ENCODE results near the gene ESPN. TPM values are rescaled to one million over a fixed set of nuclear protein-coding genes. Genes with fewer than 3 reads are reported as not detected.

ESPN gene
- total RNA-seq, 2 experiments from 2014 or later = 0.96 to 0.98 TPM

DNA sequence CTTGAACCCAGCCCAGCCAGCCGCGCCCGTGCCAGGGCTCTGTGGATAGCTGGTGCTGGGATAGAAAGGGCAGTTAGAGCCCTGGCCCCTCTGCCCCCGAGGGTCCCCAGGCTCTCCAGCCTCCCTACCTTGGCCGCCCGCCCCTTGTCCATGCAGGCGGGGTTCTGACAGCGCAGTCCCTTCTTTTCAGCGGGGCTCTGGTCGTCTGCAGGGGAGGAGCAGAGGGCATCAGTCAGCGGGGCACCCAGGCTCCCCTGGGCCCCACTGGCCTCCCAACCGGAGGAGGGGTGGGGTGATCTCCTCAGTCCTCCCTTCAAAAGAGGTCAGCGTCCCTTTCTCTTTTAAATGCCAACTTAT is 71.8 kb downstream of the ESPN start:
- Mint-ChIP-seq H3K27me3 (peaks cover 22% of the 10 kb centered on the region), H3K27ac (no peak overlapping the region), H3K4me1 (peaks cover 18% of the 10 kb centered on the region), H3K36me3 (ENCODE audit: low read depth) (no peaks in the 10 kb centered on the region), H3K9me3 (no peaks in the 10 kb centered on the region), H3K4me3 (no peak overlapping the region)
- POLR2A ChIA-PET = no interaction called here
- CTCF ChIA-PET = no interaction called here
- no peak for DNase-seq

DNA sequence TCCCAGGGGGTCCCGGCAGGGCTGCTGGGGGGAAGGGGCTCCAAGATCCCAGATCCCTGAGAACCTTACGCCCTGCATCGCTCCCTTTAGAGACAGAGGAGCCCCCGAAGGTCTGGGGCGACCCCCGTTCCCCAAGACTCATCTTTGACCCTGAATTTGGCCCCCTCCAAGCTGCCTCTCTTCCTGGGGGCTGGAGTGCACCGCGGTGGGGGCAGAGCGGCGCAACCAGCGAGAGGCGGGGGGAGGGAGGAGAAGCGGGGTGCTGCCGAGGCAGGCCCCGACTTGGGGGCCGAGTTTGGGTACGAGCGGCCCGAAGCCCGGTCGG is 72.3 kb downstream of the ESPN start:
- POLR2A ChIA-PET = no interaction called here
- Mint-ChIP-seq H3K27ac (no peak overlapping the region), H3K4me3 (peak overlapping the region; percentile 10), H3K36me3 (ENCODE audit: low read depth) (no peaks in the 10 kb centered on the region), H3K4me1 (peaks cover 13% of the 10 kb centered on the region), H3K27me3 (peaks cover 22% of the 10 kb centered on the region), H3K9me3 (no peaks in the 10 kb centered on the region)
- no peak for DNase-seq
- CTCF ChIA-PET = no interaction called here

DNA sequence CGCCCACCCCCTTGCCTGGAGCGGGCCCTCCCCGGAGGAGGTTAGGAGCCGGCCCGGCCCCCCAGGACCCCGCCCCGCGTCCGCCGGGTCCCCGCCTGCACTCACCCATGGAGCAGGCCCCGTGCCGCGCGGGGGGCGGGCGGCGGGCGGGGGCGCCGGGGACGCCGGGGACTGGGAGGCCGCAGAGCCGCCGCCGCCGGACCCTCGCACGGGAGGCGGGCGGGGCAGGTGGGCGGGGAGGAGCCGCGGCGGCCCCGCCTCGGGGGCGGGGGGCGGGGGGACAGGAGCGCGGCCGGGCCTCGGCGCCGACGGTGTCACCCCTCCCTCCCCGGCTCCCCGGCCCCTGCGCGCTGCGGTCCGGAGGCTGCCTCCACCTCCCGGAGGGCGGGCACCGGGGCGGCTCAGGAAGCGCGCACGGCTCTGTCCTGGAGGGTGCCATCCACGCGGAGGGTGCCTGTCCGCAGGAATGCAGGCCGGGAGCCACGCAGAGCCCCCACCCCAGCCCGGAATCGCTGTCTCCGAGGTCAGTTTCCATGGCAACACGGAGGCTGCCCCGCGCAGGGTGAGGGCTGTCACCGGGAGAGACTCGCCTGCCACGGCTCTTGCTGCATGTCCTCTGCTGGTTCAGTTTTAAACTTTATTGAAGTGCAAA is 72.8 kb downstream of the ESPN start:
- Mint-ChIP-seq H3K36me3 (ENCODE audit: low read depth) (no peaks in the 10 kb centered on the region), H3K4me3 (peak overlapping the region; percentile 38), H3K27me3 (peaks cover 22% of the 10 kb centered on the region), H3K9me3 (no peaks in the 10 kb centered on the region), H3K4me1 (peaks cover 12% of the 10 kb centered on the region), H3K27ac (no peak overlapping the region)
- DNase-seq = peak; percentile 49
- ChIA-PET CTCF (no interaction called here), POLR2A (no interaction called here)

DNA sequence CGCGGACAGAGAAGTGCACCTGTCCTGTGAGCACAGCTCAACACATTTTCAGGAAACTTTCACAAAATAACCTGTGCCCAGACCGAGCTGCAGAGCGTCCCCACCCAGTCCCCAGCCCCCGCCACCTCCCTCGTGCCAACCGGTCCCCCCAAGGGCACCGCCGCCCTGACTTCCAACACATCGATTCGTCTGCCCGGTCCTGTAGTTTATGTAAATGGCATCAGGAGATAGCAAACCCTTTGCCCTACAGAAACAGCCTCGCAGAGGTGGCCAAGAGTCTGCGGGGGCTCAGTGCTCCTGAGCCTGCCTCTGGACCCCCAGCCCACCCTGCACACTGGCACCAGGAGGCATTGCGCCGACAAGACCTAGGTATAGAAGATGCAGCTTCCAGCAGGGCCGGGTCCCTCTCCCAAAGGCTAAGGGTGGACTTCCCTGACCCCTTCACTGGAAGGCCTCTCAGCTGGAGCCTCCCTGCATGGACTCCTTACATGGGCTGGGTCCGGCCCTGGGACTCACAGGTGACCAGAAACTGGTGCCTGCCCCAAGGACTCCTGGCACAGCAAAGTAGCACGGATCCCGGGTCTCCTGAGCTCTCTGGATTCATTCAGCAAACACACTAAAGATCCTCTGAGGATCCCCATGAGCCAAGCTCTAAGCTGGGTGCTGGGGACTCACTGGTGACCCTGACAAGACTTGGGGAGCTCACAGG is 73.4 kb downstream of the ESPN start:
- Mint-ChIP-seq H3K4me1 (peaks cover 9% of the 10 kb centered on the region), H3K9me3 (no peaks in the 10 kb centered on the region), H3K4me3 (peak overlapping the region; percentile 38), H3K27me3 (peaks cover 22% of the 10 kb centered on the region), H3K27ac (no peak overlapping the region), H3K36me3 (ENCODE audit: low read depth) (no peaks in the 10 kb centered on the region)
- CTCF ChIA-PET = interaction anchor here (1.4 kb wide), 1 partner anchor 8 kb away, joined by 5 read pairs; no protein-coding TSS in a partner anchor
- DNase-seq = no peak
- POLR2A ChIA-PET = interaction anchor here (0.7 to 1.6 kb wide), 2 partner anchors 7 to 56 kb away, joined by 3 to 6 read pairs; partner anchors contain the start of gene NOL9

DNA sequence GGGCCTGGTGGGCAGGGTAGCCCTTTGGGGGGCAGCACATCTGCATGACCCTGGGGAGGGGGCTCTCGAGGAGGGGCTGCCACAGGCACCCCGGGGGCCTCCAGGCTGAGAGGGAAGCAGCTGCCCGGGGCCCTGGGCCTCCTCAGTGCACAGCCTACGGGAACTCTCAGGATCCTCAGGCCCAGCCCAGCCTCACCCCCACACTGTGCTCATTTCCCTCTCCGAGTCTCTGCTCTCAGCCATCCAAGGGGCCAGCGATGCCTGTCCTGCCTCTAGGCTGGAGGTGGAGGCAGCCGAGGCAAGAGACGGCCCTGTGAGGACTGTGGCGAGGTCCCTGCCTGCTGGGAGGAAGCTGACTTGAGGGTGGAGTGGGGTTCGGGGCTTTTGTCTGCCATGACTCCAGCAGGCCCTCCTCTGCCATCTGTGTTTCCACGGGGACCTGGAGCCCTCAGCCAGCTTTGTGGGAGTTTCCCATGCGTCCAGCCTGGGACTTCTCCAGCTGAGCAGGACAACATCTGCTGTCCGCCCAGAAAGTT is 74.1 kb downstream of the ESPN start:
- CTCF ChIA-PET = interaction anchor here (1.4 kb wide), 1 partner anchor 8 kb away, joined by 5 read pairs; no protein-coding TSS in a partner anchor
- no peak for DNase-seq
- no peaks in the 10 kb centered on the region for H3K9me3 Mint-ChIP-seq
- H3K4me1 Mint-ChIP-seq = peaks cover 9% of the 10 kb centered on the region
- peaks cover 22% of the 10 kb centered on the region for H3K27me3 Mint-ChIP-seq
- no peak overlapping the region for H3K27ac Mint-ChIP-seq
- POLR2A ChIA-PET = interaction anchor here (0.7 to 1.6 kb wide), 3 partner anchors 8 to 106 kb away, joined by 3 to 6 read pairs (median 3); partner anchors contain the start of gene NOL9
- H3K36me3 Mint-ChIP-seq (ENCODE audit: low read depth) = no peaks in the 10 kb centered on the region
- no peak overlapping the region for H3K4me3 Mint-ChIP-seq

DNA sequence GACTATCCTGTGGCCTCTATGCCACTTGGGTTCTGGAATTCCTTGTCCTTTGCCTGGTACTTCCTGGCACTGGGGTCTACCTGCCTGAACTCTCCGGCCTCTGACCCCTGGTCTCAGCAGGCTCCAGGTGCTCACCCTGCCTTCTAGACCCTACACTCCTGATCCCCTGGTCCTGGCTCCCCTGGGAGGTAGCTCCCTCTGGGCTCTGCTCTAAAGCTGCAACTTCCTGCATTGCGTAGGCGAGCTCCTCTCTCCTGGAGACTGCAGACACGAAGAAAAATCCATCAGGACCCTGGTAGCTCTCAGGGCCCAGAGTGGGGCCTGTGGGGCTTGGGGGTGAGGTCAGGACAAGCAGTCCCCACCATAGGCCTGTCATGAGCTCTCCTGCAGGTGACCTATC is 74.7 kb downstream of the ESPN start:
- ChIA-PET CTCF (interaction anchor here (1.4 kb wide), 1 partner anchor 9 kb away, joined by 5 read pairs; no protein-coding TSS in a partner anchor), POLR2A (interaction anchor here (0.8 to 1.6 kb wide), 3 partner anchors 8 to 107 kb away, joined by 3 to 6 read pairs (median 3); no protein-coding TSS in a partner anchor)
- no peak for DNase-seq
- Mint-ChIP-seq H3K27ac (no peak overlapping the region), H3K4me3 (no peak overlapping the region), H3K36me3 (ENCODE audit: low read depth) (no peaks in the 10 kb centered on the region), H3K4me1 (peaks cover 9% of the 10 kb centered on the region), H3K9me3 (no peaks in the 10 kb centered on the region), H3K27me3 (peaks cover 22% of the 10 kb centered on the region)

DNA sequence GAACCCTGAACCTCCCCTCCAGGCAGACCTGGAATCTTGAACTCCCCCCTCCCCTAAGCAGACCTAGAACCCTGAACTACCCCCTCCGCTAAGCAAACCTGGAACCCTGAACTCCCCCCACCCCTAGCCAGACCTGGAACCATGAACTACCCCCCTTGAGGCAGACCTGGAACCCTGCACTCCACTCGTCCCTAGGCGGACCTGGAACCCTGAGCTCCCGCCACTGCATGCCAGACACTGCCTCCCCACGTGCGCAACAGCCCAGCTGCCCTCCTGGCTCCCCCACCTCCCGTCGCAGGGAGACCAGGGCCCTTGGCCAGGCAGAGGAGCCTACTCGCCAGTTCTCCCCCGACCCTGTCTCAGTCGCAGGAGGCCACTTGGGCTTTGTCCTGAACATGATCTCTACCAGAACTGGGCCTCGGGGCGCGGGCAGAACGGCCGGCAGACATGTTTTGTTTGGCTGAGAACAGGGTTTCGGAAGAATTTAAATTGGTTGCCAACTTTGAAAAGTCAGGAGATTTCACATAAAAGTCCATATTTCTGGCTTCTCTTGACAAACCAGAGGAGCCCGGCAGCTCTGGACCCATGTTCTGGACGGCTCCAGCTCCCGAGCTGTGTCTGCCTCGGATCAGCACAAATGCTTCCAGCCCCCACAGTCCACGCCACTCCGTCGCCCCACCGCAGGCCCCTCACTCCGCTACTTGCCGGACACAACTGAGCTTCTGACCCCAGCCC is 76.1 kb downstream of the ESPN start:
- no peak for DNase-seq
- Mint-ChIP-seq H3K27me3 (peaks cover 20% of the 10 kb centered on the region), H3K9me3 (no peaks in the 10 kb centered on the region), H3K4me3 (no peak overlapping the region), H3K36me3 (ENCODE audit: low read depth) (no peaks in the 10 kb centered on the region), H3K27ac (no peak overlapping the region), H3K4me1 (peaks cover 9% of the 10 kb centered on the region)
- ChIA-PET POLR2A (no interaction called here), CTCF (interaction anchor here (0.9 kb wide), 1 partner anchor 146 kb away, joined by 3 read pairs; no protein-coding TSS in a partner anchor)

DNA sequence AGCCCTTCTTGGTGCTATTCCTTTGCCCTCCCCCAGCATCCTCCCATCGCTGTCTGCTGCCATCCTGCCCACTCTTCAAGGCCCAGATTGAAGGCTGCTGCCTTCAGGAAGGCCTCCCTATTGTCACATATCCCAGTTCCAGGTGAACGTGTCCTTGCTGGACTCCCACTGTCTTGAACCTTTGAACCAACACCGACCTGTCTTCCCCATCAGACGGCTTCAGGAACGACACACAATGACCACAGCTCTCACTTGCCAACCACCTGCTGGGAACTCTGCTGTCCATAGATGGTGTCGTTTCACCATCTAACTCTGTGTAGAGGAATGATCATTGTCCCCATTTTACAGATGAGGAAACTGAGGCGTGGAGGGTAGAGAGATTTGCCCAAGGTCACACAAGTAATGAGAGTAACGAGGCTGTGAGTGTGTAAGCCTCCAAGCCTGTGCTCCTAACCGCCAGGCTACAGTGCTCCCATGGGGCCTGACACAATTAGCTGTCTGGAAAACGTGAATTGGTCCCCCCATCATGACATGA is 76.8 kb downstream of the ESPN start:
- no peaks in the 10 kb centered on the region for H3K36me3 Mint-ChIP-seq (ENCODE audit: low read depth)
- ChIA-PET POLR2A (no interaction called here), CTCF (interaction anchor here (0.9 to 1.5 kb wide), 2 partner anchors 54 to 145 kb away, joined by 3 read pairs; partner anchors contain the start of gene TAS1R1)
- peaks cover 14% of the 10 kb centered on the region for H3K27me3 Mint-ChIP-seq
- no peak for DNase-seq
- H3K4me1 Mint-ChIP-seq = peaks cover 9% of the 10 kb centered on the region
- H3K4me3 Mint-ChIP-seq = no peak overlapping the region
- H3K27ac Mint-ChIP-seq = no peak overlapping the region
- H3K9me3 Mint-ChIP-seq = no peaks in the 10 kb centered on the region

DNA sequence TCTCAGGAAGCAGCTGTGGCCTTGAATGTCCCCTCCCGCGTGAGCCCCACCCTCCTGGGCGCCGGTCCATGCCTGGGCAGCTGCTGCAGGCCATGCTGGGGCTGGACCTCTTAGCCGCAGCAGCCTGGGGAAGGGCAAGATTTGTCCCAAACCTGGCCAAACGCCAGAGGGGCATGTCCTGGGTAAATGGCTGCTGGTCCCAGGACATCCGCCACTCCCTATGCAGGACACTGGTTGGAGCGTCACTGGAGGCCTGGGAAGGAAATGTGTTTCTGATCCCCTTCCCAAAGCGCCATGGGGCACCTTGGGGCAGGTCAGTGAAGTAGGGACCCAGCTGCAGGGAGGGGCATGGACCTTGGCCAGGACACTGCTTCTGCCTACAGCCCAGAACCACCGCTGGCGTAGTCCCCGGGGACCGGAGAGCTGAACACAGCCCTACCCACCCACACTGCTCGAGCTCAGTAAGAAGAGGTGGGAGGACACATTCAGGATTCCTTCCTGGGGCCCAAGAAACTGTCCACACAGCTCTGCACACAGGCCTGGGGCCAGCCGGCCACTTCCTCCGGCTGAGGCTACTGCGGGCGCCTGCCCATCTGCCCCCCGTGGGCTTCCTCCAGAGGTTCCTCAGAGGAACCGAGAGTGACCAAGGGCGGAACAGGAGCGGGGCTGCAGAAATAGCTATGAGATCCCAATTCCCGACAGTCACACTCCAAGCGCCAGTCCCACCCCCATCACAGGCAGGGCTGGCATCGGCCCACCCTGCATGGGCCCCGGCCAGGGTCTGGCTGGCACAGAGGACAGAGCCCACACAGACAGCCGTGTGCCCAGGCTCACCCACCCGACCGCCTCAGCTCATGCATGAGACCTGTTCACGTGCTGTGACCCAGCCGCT is 77.7 kb downstream of the ESPN start:
- peaks cover 9% of the 10 kb centered on the region for H3K27me3 Mint-ChIP-seq
- no peaks in the 10 kb centered on the region for H3K36me3 Mint-ChIP-seq (ENCODE audit: low read depth)
- H3K4me3 Mint-ChIP-seq = no peak overlapping the region
- POLR2A ChIA-PET = no interaction called here
- no peaks in the 10 kb centered on the region for H3K9me3 Mint-ChIP-seq
- H3K4me1 Mint-ChIP-seq = peaks cover 7% of the 10 kb centered on the region
- CTCF ChIA-PET = interaction anchor here (0.7 to 1.5 kb wide), 4 partner anchors 12 to 579 kb away, joined by 3 to 4 read pairs (median 3); partner anchors contain the start of gene TAS1R1
- no peak for DNase-seq
- H3K27ac Mint-ChIP-seq = no peak overlapping the region

DNA sequence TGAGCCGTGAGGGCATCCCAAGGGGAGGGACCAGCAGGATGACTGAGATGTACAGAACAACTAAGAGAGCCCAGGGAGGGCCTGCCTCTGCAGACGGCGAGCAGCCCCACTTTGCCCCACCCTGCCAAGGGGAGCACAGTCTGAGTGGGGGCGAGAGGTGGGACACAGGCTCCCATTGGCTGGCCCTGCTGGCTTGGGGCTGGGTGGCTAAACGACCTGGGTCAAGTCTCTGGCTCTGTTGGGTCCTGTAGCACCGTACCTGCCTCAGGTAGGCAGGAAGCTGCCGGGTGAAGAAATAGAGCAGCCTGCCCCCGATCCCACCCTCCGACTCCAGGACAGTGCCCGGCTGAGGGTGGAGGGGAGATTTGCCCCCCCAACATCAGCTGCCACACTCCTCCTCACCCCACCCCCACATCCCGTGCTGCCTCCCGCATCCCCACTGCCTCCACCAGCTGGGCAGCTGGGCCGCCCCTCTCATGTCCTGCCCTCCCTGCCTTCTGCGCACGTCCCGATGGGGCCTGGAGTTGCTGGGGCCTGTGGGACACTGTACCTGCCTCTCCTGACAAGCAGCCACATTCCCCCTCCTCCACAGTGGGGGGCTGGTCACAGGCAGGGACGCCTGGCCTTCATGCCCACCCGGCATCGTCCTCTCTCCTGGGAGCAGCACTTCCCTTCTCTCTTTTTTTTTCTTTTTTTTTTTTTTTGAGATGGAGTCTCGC is 79.5 kb downstream of the ESPN start:
- H3K9me3 Mint-ChIP-seq = no peaks in the 10 kb centered on the region

DNA sequence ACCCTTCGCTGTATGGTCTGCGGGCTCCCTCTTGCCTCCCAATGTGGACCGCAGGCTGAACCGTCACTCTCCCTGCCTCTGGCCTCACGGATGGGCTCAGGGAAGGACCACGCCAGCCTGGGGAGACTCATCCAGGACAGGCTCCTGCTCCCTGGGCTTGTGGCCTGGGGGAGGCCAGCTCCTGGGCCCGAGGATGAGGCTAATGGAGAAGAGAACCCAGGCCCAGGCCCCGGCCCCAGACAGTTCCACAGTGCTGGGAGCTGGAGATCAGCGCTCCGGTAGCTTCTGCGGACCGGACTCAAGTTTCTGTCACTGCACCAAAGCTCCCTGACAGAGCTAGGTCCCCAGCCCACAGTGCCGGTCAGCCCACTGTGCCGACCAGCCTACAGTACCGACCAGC is 80.3 kb downstream of the ESPN start:
- ChIA-PET POLR2A (interaction anchor here (0.8 kb wide), 1 partner anchor 45 kb away, joined by 3 read pairs; no protein-coding TSS in a partner anchor), CTCF (interaction anchor here (1.9 kb wide), 1 partner anchor 16 kb away, joined by 5 read pairs; no protein-coding TSS in a partner anchor)
- Mint-ChIP-seq H3K9me3 (no peaks in the 10 kb centered on the region), H3K4me3 (no peak overlapping the region), H3K27ac (no peak overlapping the region), H3K36me3 (ENCODE audit: low read depth) (no peaks in the 10 kb centered on the region), H3K27me3 (no peaks in the 10 kb centered on the region), H3K4me1 (no peaks in the 10 kb centered on the region)
- DNase-seq = no peak

More for the DNA sequence above, 79.5 kb downstream of the ESPN start:
- H3K36me3 Mint-ChIP-seq (ENCODE audit: low read depth) = no peaks in the 10 kb centered on the region
- no peak overlapping the region for H3K4me3 Mint-ChIP-seq
- H3K27ac Mint-ChIP-seq = no peak overlapping the region
- H3K4me1 Mint-ChIP-seq = no peaks in the 10 kb centered on the region
- H3K27me3 Mint-ChIP-seq = no peaks in the 10 kb centered on the region
- ChIA-PET CTCF (interaction anchor here (1.4 kb wide), 1 partner anchor 17 kb away, joined by 3 read pairs; no protein-coding TSS in a partner anchor), POLR2A (interaction anchor here (1.0 kb wide), 1 partner anchor 37 kb away, joined by 4 read pairs; no protein-coding TSS in a partner anchor)
- DNase-seq = no peak
